Measurements from ENCODE around the gene MYBL2.

Gene MYBL2

GRCh38 chr20:43682446-43682845, 15.5 kb downstream of the MYBL2 start:
- no peak for DNase-seq

GRCh38 chr20:43686820-43687219, 19.9 kb downstream of the MYBL2 start:
- no peak for DNase-seq

GRCh38 chr20:43689165-43689564, 22.3 kb downstream of the MYBL2 start:
- DNase-seq = no peak

GRCh38 chr20:43690943-43691598, 24.2 kb downstream of the MYBL2 start:
- DNase-seq = no peak

DNA sequence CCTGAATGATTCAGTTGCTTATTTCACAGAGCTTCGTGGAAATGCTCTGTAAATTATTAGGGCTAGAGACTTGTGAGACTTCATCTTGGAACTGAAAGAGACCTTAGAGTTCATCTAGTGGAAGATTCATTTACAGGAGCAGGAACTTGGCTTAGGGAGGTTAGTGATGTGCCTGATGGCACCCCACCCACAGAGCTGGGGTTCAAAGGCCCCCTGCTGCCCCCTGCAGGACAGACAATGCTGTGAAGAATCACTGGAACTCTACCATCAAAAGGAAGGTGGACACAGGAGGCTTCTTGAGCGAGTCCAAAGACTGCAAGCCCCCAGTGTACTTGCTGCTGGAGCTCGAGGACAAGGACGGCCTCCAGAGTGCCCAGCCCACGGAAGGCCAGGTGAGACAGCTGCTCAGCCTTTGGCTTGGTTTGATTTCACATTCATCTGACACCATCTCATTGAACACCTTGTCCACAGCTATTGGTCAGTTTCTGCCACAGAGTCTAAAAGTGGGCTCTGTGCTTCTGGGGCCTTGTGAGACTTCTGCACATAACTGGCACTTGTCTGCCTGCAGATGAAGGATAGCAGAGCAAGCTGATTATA, 25.1 kb downstream of the MYBL2 start:
- peak in 1 of 2 experiments; percentile 31 for DNase-seq

GRCh38 chr20:43694763-43695162, 27.8 kb downstream of the MYBL2 start:
- DNase-seq = no peak

- no peak for DNase-seq
Measured at GRCh38 chr20:43695571-43695970, 28.7 kb downstream of the MYBL2 start.

DNA sequence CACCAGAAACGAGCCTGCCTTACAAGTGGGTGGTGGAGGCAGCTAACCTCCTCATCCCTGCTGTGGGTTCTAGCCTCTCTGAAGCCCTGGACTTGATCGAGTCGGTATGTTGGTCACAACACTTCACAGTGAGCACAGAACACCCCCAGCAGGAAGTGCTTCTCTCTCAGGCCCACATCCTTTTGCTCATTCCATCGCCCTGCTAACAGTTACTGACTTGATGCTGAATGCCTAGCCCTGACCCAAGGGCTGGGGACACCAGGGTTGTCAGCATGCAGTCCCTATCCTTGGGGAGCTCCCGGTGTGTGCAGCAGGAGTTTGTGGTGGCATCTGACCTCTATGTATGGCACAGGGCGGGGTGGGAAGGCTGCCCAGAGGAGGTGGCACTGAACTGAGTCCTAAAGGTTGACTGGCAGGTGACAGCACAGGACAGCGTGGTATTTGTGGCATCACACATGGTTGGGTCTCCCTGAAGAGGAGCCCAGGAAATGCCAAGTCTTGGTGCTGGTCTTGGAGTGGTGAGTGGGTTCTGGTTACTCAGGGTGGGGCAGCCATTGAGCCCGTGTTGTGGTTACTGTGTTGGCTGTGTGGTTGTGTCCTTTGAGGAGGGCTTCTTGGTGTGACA, 33.1 kb downstream of the MYBL2 start:
- no peak for DNase-seq

GRCh38 chr20:43700627-43701026, 33.7 kb downstream of the MYBL2 start:
- no peak for DNase-seq

DNA sequence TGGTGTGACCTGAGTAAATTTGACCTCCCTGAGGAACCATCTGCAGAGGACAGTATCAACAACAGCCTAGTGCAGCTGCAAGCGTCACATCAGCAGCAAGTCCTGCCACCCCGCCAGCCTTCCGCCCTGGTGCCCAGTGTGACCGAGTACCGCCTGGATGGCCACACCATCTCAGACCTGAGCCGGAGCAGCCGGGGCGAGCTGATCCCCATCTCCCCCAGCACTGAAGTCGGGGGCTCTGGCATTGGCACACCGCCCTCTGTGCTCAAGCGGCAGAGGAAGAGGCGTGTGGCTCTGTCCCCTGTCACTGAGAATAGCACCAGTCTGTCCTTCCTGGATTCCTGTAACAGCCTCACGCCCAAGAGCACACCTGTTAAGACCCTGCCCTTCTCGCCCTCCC, 35.6 kb downstream of the MYBL2 start:
- no peak for DNase-seq

DNA sequence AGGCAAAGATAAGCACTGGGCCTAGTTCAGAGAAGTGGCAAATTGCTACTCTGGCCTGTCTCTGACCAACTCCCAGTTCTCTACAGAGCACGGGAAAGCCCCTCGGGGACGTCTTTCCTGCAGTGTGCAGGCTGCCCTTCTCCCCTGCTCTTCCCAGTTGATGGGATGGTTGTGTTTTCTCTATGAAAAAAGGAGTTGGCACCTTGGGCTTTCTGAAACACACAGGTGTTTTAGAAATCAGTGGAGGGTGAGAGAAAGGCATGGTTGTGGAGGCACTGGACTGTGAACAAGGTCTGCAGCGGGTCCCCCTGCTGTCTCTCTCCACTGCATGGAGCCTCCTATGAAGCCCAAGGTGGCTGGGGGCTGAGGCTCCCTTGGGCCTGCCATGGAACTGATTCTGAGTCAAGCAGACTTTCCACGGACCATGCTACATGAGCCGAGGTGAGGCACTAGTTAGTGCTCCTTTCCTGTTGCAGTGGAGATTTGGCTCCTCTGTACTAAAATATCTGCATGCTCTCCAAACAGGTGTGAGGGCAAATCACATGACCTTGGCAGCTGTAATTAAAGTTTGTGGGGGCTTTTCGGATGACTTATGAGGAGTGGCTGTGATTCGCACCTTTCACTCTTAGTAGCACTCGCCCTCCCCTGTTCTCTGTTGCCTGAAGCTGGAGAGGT, 43.6 kb downstream of the MYBL2 start:
- no peak for DNase-seq

GRCh38 chr20:43711098-43711654, 44.3 kb downstream of the MYBL2 start:
- no peak for DNase-seq

- DNase-seq = no peak
Measured at GRCh38 chr20:43715044-43715443, 48.1 kb downstream of the MYBL2 start.

- DNase-seq = no peak
Measured at GRCh38 chr20:43715511-43715910, 48.6 kb downstream of the MYBL2 start.

GRCh38 chr20:43716123-43716522, 49.2 kb downstream of the MYBL2 start:
- DNase-seq = no peak

DNA sequence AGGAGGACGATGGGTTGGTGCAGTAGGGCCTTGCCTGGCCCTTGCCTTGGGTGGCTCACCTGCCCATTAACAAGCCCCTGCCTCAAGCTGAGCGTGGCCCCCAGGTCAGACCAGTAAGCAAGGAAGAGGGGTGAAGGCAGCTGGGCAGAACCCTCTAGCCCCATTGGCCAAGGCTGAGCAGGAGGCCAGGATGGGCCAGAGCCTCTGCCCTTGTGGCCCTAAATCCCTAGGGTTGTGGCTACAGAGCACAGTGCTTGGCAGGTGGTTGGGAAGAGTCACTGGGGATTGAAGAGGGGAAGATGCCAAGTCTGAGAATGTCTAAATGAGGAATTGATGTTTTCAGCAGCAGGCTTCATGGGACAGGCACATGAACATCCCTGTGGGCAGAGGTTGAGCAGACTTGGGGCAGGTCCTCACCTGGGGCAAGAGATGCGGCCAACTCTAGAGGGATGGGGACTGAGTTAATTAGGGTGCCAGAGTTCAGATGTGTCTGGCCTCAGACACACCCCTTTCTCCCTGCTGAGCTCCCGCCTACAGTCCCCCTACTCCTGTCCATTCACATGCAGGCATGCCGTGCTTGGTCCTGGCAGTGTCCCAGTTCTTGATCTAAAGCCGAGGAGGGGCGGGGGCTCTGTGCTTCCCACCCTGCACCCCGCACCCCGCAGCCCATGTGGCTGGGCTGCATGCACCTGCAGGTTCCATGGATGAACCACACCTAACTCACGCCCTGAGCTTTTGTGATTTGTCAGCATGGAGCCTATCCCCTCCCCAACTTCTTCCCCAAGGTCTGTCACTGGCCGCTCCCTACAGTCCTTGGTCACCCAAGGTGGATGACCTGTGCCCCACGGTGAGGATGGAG, 50.1 kb downstream of the MYBL2 start:
- DNase-seq = no peak

- DNase-seq = no peak
Measured at GRCh38 chr20:43717616-43717995, 50.7 kb downstream of the MYBL2 start.

GRCh38 chr20:43720007-43720406, 53.1 kb downstream of the MYBL2 start:
- DNase-seq = no peak

GRCh38 chr20:43721097-43721428, 54.1 kb downstream of the MYBL2 start:
- DNase-seq = no peak

DNA sequence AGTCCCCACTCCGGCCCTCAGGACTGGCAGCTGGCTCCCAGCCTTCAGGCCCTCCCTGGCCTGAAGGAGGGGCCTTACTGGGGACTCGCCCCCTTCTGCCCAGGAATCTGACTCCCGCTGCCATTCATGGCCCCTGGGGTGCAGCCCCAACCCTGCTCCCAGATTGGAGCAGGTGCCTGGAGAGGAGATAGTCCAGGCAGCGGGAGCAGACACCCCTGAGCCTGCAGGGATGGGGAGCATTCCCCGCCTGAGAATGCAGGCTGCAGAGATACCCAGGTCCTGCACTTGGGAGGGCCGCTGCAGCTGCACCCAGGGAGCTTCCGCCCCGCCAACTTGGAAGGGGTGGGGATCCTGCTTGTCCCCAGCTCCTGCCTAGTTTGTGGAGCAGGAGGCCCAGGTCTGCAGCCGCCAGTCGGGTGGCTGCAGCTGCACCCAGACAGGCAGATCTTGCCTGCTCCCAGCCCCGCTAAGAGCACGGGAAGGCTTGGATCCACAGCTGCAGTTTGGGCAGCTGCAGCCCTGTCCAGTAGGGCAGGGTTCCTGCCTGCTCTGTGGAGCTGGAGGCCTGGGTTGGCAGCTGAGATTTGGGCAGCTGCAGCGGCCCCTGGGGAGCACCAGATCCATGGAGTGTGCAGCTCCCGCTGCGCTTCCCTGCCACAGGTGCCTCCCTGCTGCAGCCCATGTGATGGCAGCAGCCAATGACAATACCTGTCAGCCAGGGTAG, 54.7 kb downstream of the MYBL2 start:
- DNase-seq = no peak

GRCh38 chr20:43722153-43722505, 55.2 kb downstream of the MYBL2 start:
- DNase-seq = no peak

DNA sequence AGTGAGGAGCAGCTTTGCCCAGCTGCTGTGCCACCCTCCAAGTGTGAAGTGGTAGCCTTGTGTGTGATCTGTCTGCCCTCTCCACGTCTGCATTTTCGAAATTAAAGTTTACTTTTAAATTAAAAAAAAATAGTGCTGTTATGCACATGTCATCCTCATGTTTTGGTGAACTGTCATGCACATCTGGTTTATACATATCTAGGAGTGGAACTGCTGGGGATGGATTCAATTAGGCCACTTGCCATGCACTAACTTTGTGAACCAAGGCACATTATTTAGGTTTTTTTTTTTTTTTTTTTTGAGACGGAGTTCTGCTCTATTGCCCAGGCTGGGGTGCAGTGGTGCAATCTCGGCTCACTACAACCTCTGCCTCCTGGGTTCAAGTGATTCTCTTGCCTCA, 56.3 kb downstream of the MYBL2 start:
- no peak for DNase-seq
